ENCODE data around the gene PDE9A.
"Not testable (repeated sequence)": the region's sequence is repeated elsewhere in the genome, so short reads cannot be mapped to it uniquely, and the experiment has no call there.

Gene PDE9A

GRCh38 chr21:42809577-42810475 lies 156.4 kb downstream of the PDE9A start:
- no peak for DNase-seq

GRCh38 chr21:42811960-42812359 lies 158.5 kb downstream of the PDE9A start:
- no peak for DNase-seq

GRCh38 chr21:42812528-42813241 lies 159.3 kb downstream of the PDE9A start:
- not testable (repeated sequence) for DNase-seq

- no peak for DNase-seq
Measured at GRCh38 chr21:42815217-42815616, 161.8 kb downstream of the PDE9A start.

GRCh38 chr21:42818328-42818749 lies 164.9 kb downstream of the PDE9A start:
- DNase-seq: peak; percentile 38

GRCh38 chr21:42819861-42820615 lies 166.6 kb downstream of the PDE9A start:
- DNase-seq: no peak

GRCh38 chr21:42820616-42821465 lies 167.4 kb downstream of the PDE9A start:
- no peak for DNase-seq
